Natural killer cell (primary cell): Measurements from ENCODE around the gene LHFPL2. TPM values are rescaled to one million over a fixed set of nuclear protein-coding genes. Genes with fewer than 3 reads are reported as not detected.

ENCODE experiments used
- ATAC-seq, 3 donors: fragments of 150-1000 bp in 2 of 3; fragments of 200-7000 bp in 1 of 3; cut with Tn5 transposase; 1 replicate in 1 of 3; 2 replicates in 2 of 3; pipeline ENCODE4 v1.10.0; 2021; ENCODE audit warnings: mild to moderate bottlenecking in 2 of 3, moderate library complexity in 2 of 3
- DNase-seq, 2 donors: peaks; one replicate each; pipeline versions ENCODE4 v3.0.0 to v3.0.0-alpha.2; 2013 to 2021; ENCODE audit warnings: mixed read lengths in 1 of 2
- H3K27ac ChIP-seq: one replicate; pipeline ENCODE4 v1.5.1; 2013; ENCODE audit warnings: mild to moderate bottlenecking, low read length
- H3K27me3 ChIP-seq: one replicate; pipeline ENCODE4 v1.6.1; 2013; ENCODE audit warnings: low read length; ENCODE audit not compliant: control insufficient read depth, insufficient read depth
- H3K36me3 ChIP-seq: one replicate; pipeline ENCODE4 v1.6.1; 2013; ENCODE audit warnings: low read length; ENCODE audit not compliant: control insufficient read depth, insufficient read depth
- H3K4me1 ChIP-seq: one replicate; pipeline ENCODE4 v1.6.1; 2013; ENCODE audit warnings: low read length; ENCODE audit not compliant: control insufficient read depth, insufficient read depth
- H3K4me3 ChIP-seq: one replicate; pipeline ENCODE4 v1.5.1; 2013; ENCODE audit warnings: low read length
- H3K9me3 ChIP-seq: one replicate; pipeline ENCODE4 v1.6.1; 2013; ENCODE audit warnings: low read length; ENCODE audit not compliant: control insufficient read depth, insufficient read depth
- H3K27ac Mint-ChIP-seq, 2 donors: one replicate each; pipeline ENCODE4 v1.8.0; 2022; ENCODE audit warnings: mild to moderate bottlenecking in 2 of 2, mixed read lengths in 2 of 2, moderate library complexity in 1 of 2
- H3K27me3 Mint-ChIP-seq, 2 donors: one replicate each; pipeline ENCODE4 v1.8.0; 2022; ENCODE audit warnings: low read depth in 2 of 2, mixed read lengths in 2 of 2
- H3K36me3 Mint-ChIP-seq: one replicate; pipeline ENCODE4 v1.8.0; 2022; ENCODE audit warnings: mixed read lengths
- H3K4me1 Mint-ChIP-seq, 2 donors: one replicate each; pipeline ENCODE4 v1.8.0; 2022; ENCODE audit warnings: mixed read lengths in 2 of 2
- H3K4me3 Mint-ChIP-seq: one replicate; pipeline ENCODE4 v1.8.0; 2022; ENCODE audit warnings: mild to moderate bottlenecking, moderate library complexity, mixed read lengths
- H3K9me3 Mint-ChIP-seq, 2 donors: one replicate each; pipeline ENCODE4 v1.8.0; 2022; ENCODE audit warnings: mixed read lengths in 2 of 2
- CTCF ChIP-seq: fragments of 200-600 bp; IDR thresholded peaks from one replicate; pipeline ENCODE4 v1.8.0; 2022; ENCODE audit warnings: antibody characterized with exemption
- WGBS: methylation state at CpG from one replicate; pipeline ENCODE4 v1.1.7; 2013; ENCODE audit warnings: missing lambda C conversion rate; ENCODE audit not compliant: insufficient coverage; 5-methylcytosine and 5-hydroxymethylcytosine counted together
- intact Hi-C: fragments of 100-400 bp; cut with micrococcal nuclease; formaldehyde crosslinking; loops from one replicate; pipeline ENCODE4 v1.14.2; 2022
- total RNA-seq, 4 donors: library from RNA; stranded (reverse); fragments of 120-200 nt in 1 of 4; gene quantifications; one replicate each; pipeline versions ENCODE4 v1.2.3 to v1.2.4, GENCODE V29; 2013 to 2022

LHFPL2 gene
- total RNA-seq, 3 donors from 2014 or later (not counting 1 experiment from before 2014, with no cell fraction given) = 0.85 to 1.9 (median 1.00) TPM

DNA sequence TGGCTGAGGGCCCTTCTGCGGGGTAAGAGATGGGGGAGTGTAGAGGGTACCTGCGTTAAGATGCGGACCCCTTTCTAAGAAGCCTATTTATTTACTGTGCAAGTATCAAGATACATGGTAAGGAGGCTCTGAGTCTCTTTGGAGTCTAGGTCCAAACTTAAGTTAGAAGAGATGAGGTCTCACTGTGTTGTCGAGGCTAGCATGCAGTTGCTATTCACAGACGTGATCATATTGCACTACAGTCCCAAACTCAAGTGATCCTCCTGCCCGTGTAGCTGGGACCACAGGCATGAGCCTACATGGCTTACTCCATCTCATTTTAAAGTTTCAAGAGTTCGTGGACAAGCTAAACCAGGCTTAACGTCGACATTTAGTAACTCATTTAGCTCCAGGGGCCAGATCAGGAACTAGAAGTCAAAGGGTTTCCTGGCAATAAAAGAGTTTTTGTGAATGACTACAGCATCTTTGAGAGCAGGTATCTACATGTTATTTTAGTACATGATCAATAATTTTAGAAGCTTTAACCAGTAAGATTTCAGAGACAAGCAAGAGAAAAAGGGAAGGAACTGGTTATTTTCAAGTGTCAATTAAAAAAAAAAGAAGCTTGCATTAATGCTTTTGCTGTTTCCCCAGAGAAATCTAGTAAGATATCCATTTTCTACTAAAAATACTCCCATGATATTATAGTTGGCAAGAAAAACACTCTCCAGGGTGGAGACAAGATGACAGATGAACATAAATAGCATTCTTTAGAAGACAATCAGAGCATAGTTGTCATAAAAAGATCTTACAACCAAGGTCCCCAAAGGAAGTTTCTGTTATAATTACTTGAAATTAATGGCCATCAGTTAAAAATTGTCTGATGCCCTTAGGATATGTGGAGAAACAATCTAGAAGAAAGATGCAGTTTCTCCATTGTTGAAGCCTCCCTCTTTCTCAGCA is 146.9 kb downstream of the LHFPL2 start:
- Histone ChIP-seq H3K27me3 (no peaks in the 10 kb centered on the region), H3K36me3 (no peaks in the 10 kb centered on the region), H3K27ac (no peak overlapping the region), H3K4me3 (no peak overlapping the region), H3K4me1 (no peaks in the 10 kb centered on the region), H3K9me3 (no peaks in the 10 kb centered on the region)
- H3K27me3 Mint-ChIP-seq = peaks cover 41 to 88% of the 10 kb centered on the region in 2 donors
- DNase-seq = no peak
- no peak for TF ChIP-seq CTCF
- H3K4me3 Mint-ChIP-seq = no peak overlapping the region
- intact Hi-C loops = no loop called here
- ATAC-seq = no peak
- no peaks in the 10 kb centered on the region for H3K36me3 Mint-ChIP-seq
- H3K9me3 Mint-ChIP-seq = no peaks in the 10 kb centered on the region
- 56% methylated on average over 9 of the region's 9 CpGs for WGBS
- peaks cover 0 to 5% of the 10 kb centered on the region in 2 donors for H3K4me1 Mint-ChIP-seq
- no peak overlapping the region for H3K27ac Mint-ChIP-seq

DNA sequence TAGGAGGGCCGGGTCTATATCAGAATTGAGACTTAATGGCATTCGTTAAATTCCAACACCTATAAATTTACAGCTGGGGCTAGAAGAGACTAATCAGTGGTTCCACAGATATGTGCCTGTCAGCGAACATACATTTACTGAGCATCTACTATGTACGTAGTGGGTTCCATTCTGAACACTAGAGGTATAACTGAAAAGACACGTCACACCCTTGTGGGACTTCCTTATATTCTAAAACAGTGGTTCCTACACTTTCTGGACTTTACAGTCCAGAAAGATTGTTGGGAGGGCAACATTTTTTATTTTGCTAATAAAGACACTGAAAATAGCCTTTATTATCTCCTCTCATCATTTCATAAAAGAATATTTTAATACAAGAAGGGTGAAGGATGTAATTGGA is 147.7 kb downstream of the LHFPL2 start:
- Mint-ChIP-seq H3K4me1 (peaks cover 0 to 5% of the 10 kb centered on the region in 2 donors), H3K4me3 (no peak overlapping the region), H3K27me3 (peaks cover 41 to 83% of the 10 kb centered on the region in 2 donors), H3K36me3 (no peaks in the 10 kb centered on the region), H3K9me3 (no peaks in the 10 kb centered on the region), H3K27ac (no peak overlapping the region)
- intact Hi-C loops = no loop called here
- no peaks in the 10 kb centered on the region for H3K27me3 ChIP-seq
- no peaks in the 10 kb centered on the region for H3K9me3 ChIP-seq
- TF ChIP-seq CTCF = no peak
- H3K36me3 ChIP-seq = no peaks in the 10 kb centered on the region
- no peak overlapping the region for H3K4me3 ChIP-seq
- H3K27ac ChIP-seq = no peak overlapping the region
- ATAC-seq = no peak
- DNase-seq = no peak
- 92% methylated on average over 4 of the region's 5 CpGs for WGBS
- no peaks in the 10 kb centered on the region for H3K4me1 ChIP-seq

DNA sequence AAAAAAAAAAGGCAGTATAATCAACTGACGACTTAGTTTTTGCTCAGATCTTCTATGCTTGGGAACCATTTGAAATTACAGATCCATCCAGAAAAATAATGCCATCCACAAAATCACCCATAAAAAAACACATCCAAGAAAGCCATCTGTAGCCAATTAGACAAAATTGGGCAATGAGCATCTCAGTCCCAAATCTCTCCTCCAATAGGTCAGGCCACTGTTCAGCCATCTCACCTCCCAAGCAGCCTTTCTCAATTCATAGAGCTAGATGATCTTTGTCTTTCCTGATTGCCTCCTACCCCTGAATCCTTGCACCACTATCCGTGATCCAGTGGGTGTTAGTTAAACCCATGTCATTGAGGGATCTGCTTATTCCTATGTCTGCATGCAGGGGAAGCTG is 148.5 kb downstream of the LHFPL2 start:
- Histone ChIP-seq H3K27ac (no peak overlapping the region), H3K4me3 (no peak overlapping the region), H3K36me3 (no peaks in the 10 kb centered on the region), H3K27me3 (no peaks in the 10 kb centered on the region), H3K9me3 (no peaks in the 10 kb centered on the region), H3K4me1 (no peaks in the 10 kb centered on the region)
- no peak overlapping the region for H3K4me3 Mint-ChIP-seq
- DNase-seq = no peak
- no peaks in the 10 kb centered on the region for H3K9me3 Mint-ChIP-seq
- peaks cover 41 to 80% of the 10 kb centered on the region in 2 donors for H3K27me3 Mint-ChIP-seq
- intact Hi-C loops = no loop called here
- no peaks in the 10 kb centered on the region for H3K36me3 Mint-ChIP-seq
- H3K27ac Mint-ChIP-seq = no peak overlapping the region
- TF ChIP-seq CTCF = no peak
- H3K4me1 Mint-ChIP-seq = peaks cover 0 to 5% of the 10 kb centered on the region in 2 donors
- 84% methylated on average over 2 of the region's 2 CpGs for WGBS
- no peak for ATAC-seq
